ENCODE results near the gene TAGLN2. TPM values are rescaled to one million over a fixed set of nuclear protein-coding genes. Genes with fewer than 3 reads are reported as not detected.

Gene TAGLN2
- total RNA-seq, 1 donor from 2014 or later = 435 TPM

- peak overlapping the region; percentile 100 for H3K27ac ChIP-seq
- H3K9me3 ChIP-seq = no peaks in the 10 kb centered on the region
- intact Hi-C loops (cut with DNase I) = no loop called here
- TF ChIP-seq CTCF (IDR thresholded peaks at IDR 0.05) = no peak
- peaks cover 33% of the 10 kb centered on the region for H3K36me3 ChIP-seq
- peak overlapping the region; percentile 99 for H3K4me3 ChIP-seq
- H3K27me3 ChIP-seq = no peaks in the 10 kb centered on the region
- peaks cover 55% of the 10 kb centered on the region for H3K4me1 ChIP-seq
- ATAC-seq = peak; percentile 7
- DNase-seq = peak; percentile 83
Observed at GRCh38 chr1:159922511-159923202, 2.6 kb downstream of the TAGLN2 start.

- DNase-seq = peak; percentile 60
- Histone ChIP-seq H3K4me1 (peaks cover 55% of the 10 kb centered on the region), H3K4me3 (peak overlapping the region; percentile 99), H3K27ac (peak overlapping the region; percentile 100), H3K27me3 (no peaks in the 10 kb centered on the region), H3K36me3 (peaks cover 40% of the 10 kb centered on the region), H3K9me3 (no peaks in the 10 kb centered on the region)
- intact Hi-C loops (cut with DNase I) = no loop called here
- no peak for ATAC-seq
- no peak for TF ChIP-seq CTCF (IDR thresholded peaks at IDR 0.05)
Observed at GRCh38 chr1:159921700-159922504, 3.4 kb downstream of the TAGLN2 start.

GRCh38 chr1:159921251-159921650, 4.1 kb downstream of the TAGLN2 start:
- ATAC-seq (no peak), DNase-seq (no peak)
- no peak for TF ChIP-seq CTCF (IDR thresholded peaks at IDR 0.05)
- Histone ChIP-seq H3K27me3 (no peaks in the 10 kb centered on the region), H3K4me3 (peak overlapping the region; percentile 99), H3K9me3 (no peaks in the 10 kb centered on the region), H3K27ac (peak overlapping the region; percentile 100), H3K36me3 (peaks cover 46% of the 10 kb centered on the region), H3K4me1 (peaks cover 59% of the 10 kb centered on the region)
- intact Hi-C loops (cut with DNase I) = no loop called here

- no peak for TF ChIP-seq CTCF (IDR thresholded peaks at IDR 0.05)
- DNase-seq (no peak), ATAC-seq (no peak)
- intact Hi-C loops (cut with DNase I) = no loop called here
- Histone ChIP-seq H3K27ac (peak overlapping the region; percentile 100), H3K27me3 (no peaks in the 10 kb centered on the region), H3K4me1 (peaks cover 53% of the 10 kb centered on the region), H3K4me3 (no peak overlapping the region), H3K36me3 (peaks cover 46% of the 10 kb centered on the region), H3K9me3 (no peaks in the 10 kb centered on the region)
Observed at GRCh38 chr1:159920651-159921050, 4.7 kb downstream of the TAGLN2 start.

- intact Hi-C loops (cut with DNase I) = no loop called here
- ATAC-seq (no peak), DNase-seq (peak; percentile 54)
- Histone ChIP-seq H3K27ac (no peak overlapping the region), H3K27me3 (no peaks in the 10 kb centered on the region), H3K4me3 (no peak overlapping the region), H3K4me1 (peaks cover 52% of the 10 kb centered on the region), H3K36me3 (peaks cover 46% of the 10 kb centered on the region), H3K9me3 (no peaks in the 10 kb centered on the region)
- TF ChIP-seq CTCF (IDR thresholded peaks at IDR 0.05) = no peak
Observed at GRCh38 chr1:159920202-159920601, 5.1 kb downstream of the TAGLN2 start.
